NCI-H774 (cell line): ENCODE results near the gene TPST2.

Source experiments
- DNase-seq: peaks from one replicate; lab custom pipeline; 2025; lab: John Stamatoyannopoulos, UW

The TPST2 gene

DNA sequence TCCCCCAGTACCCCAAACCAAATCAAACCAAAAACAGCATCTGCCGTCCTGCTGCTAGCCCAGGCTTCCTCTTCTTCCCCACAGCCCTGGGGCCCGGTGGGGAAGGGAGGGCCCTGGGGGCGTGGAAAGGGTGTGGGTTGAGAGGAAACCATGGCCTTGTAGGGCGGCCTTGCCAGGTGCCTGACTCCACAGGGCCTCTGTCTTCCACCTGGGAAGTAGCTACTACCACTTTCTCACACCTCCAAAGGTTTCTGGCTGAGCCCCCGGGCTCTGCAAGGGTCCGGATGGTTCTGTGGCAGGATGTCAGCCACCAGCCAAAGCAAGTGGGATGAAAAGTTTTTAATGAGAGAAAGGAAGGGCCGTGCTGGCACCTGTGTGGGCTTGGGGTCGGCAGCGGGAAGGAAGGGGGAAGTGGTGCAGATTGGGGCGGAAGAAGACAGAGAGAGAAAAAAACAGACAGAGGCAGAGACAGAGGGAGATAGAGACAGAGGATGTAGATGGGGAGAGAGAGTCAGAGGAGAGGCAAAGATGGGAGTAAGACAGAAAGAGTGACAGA, 10.5 kb downstream of the TPST2 start:
- no peak for DNase-seq

DNA sequence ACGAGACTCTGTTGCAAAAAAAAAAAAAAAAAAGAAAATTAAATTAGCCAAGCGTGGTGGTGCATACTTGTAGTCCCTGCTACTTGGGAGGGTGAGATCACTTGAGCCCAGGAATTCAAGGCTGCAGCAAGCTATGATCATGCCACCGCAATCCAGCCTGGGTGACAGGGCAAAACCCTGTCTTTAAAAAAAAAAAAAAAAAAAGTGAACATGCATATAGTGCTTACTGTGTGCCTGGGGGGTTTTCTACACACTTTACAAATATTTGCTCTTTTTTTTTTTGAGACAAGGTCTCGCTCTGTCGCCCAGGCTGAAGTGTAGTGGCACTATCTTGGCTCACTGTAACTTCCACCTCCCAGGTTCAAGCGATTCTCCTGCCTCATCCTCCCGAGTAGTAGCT, 12.9 kb downstream of the TPST2 start:
- no peak for DNase-seq

DNA sequence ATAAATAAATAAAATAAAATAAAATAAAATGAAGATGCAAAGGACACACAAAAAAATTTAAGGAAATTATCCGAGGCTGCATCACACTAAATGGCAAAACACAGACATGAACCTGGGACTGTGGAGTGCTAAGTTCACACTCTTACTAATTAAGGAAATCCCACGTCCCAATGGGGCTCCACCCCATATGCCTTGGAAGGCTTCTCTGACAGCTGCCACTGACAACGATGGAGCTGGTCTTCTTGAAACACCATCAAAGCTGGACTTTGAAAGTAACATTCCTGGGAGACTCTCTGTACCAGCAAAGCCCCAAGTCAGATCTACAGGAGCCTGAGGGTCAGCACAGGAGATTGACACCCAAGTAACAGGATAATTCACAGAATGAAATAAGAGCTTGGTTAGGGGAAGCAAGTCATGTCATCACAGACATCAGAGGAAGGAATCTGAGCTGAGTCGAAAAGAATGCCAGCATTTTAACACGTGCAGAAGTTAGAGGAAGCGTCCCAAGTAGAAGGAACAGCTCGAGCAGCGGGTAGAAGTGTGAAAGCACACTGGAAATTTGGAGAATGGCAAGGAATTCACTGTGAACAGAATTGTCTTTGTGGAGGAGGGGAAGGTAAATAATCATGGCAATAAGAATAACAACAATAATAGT, 13.8 kb downstream of the TPST2 start:
- no peak for DNase-seq

DNA sequence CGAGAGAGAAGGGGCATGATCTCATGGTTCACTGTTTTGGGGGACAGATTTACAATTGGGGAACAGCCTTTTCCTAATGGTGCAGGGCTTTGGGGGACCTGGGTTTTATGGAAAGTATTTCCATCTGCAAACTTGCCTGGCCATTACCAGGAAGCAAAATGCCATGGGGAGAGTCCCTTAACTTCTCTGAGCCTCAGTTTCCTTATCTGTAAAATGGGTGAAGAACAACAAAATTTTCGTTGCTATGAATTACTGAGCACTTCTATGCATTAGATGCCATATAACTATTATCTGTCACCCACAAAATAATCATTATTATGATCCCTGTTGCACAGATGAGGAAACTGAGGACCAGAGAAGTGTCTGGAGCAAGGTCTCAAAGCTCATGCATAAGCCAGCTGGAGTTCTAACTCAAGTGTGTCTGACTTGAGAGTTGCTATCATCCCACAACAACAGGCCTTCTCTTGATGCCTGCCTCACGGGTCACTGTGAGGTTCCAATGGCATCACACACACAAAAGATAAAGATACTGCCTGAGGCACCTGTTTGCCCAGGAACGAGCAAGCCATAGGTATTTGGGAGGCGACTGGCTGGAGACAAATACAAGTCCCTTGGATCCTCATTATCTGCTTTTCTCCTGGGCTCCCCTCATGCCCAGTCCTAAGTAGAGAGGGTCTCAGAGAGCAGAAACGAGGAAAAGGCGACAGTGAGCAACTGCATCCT, 15.8 kb downstream of the TPST2 start:
- DNase-seq, result no peak

- no peak for DNase-seq
These were observed 16.8 kb downstream of the TPST2 start for GRCh38 chr22:26573026-26573662.

DNA sequence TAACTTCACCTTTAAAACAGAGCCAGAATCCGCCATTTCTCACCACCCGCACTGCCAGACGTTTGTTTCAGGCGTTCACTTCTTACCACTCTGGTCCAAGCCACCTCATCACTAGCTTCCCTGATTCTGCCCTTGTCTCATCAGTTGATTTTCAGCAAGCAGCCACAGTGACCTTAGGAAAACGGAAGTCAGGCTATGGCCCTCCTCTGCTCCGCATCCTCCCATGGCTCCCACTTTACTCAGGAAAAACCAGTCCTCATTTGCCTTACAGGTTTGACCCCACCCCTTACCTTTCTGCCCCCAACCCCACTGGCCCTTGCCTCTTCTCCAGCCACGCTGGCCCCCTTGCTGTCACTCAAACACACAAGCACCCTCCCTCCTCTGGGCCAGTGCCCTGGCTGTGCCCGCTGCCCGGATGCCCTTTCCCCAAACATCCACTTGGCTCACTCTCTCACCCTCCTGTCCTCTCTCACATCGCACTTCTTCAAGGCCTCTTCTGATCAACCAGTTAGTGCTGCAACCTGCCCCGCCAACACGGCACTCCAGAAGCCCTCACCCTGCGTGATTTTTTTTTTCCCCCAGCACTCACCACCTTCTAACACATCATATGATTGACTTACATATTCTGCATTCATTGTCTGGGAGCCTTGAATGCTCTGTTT, 18.9 kb downstream of the TPST2 start:
- no peak for DNase-seq

GRCh38 chr22:26570115-26570514, 19.8 kb downstream of the TPST2 start:
- no peak for DNase-seq

GRCh38 chr22:26568207-26568706, 21.7 kb downstream of the TPST2 start:
- DNase-seq, result no peak

- no peak for DNase-seq
These were observed 22.3 kb downstream of the TPST2 start for GRCh38 chr22:26567610-26568009.

DNA sequence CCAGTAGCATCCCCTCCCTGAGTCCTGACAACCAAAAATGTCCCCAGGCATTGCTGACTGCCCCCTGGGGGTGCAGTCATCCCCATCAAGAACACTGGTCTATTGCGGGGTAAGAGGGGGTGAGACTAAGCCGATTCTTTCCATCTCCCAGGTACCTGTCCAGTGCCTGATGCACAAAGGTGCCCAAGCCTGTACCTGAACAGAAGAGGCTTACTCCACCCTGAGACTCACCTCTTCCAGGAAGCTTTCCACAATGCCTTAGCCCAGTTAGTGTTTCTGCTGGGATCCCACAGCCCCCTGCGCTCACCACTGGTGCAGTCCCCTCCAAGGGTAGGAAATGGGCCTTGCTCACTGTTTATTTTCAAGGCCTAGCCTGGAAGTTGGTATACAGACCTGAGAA, 22.9 kb downstream of the TPST2 start:
- no peak for DNase-seq

GRCh38 chr22:26565889-26566288, 24.0 kb downstream of the TPST2 start:
- DNase-seq, result no peak

GRCh38 chr22:26565181-26565580, 24.8 kb downstream of the TPST2 start:
- no peak for DNase-seq

DNA sequence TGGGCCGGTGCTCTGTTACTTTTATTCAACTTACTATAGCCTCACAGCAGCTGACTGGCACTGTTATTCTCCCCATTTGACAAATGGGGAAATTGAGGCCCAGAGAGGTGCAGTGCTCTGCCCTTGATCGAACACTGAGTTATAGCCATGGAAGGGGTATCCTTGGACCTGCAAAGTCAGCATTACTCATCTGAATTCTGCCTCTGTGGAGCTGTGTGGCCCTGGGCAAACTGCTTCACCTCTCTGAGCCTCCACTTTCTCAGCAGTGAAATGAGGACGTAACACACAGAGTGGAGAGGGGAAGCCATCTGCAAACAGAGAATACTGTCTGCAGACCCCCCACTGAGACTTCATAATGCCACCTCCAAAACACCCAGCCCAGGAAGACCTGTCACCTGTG, 25.3 kb downstream of the TPST2 start:
- DNase-seq, result no peak

DNA sequence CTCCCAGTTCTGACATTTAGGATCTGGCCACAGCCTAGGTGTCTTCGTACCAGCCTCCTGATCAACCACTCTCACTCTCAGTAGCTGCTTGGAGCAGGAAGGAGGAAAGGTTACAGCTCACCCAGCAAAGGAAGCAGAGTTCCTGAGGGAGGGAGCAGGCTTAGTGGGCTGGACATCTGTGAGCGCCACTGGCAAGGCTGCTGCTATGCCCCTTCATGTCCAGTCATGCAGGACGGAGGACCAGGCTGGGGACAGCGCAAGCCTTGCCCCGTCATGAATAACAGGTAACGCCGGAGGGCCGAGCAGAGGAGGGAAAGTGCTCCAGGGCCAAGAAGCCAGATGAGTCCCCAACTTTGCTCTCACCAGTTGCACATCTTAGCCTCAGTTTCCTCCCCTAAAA, 25.8 kb downstream of the TPST2 start:
- DNase-seq, result no peak

DNA sequence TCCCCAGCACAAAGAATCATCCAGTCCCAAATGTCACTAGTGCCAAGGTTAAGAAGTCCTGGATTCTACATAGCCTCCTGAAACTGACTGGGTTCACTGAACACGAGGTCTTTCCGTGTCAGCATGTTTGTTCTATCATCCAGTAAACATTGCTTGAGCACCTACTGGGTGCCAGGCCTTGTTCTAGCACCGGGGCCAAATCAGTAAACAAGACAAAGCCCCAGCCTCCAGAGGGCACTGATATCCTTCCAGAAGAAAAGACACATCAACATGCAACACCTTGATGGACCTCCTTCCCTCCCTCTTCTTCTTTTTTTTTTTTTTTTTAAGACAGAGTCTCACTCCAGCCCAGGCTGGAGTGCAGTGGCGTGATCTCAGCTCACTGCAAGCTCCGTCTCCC, 26.9 kb downstream of the TPST2 start:
- DNase-seq, result no peak

DNA sequence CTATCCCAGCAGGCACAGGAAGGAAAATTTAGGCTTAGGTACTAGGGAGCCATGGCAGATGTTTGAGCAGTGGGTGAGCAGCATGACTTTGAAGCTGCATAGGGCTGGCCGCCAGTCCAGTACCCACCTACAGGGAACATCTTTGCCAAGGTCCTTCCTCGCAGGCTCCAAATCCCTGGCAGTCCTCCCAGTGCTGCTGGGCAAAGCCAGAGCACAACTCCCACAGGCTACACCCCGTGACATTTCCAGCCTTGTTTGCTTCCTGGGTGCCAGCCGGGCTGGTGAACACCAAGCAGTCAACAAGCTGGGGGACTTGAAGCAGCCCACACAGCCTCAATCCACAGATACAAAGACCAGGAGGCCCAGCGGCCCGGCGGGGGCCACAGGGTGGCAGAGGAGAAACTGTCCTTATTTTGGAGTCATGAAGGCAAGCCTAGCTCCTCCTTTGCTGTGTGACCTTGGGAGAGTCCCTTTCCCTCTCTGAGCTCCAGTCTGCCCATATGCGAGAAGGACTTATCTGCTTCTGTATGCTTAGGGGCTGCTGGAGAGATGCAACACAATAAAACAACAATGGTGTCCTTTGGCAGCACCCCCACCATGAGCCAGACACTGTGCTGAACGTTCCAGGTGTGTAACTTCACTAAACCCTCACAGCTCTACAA, 28.0 kb downstream of the TPST2 start:
- no peak for DNase-seq

DNA sequence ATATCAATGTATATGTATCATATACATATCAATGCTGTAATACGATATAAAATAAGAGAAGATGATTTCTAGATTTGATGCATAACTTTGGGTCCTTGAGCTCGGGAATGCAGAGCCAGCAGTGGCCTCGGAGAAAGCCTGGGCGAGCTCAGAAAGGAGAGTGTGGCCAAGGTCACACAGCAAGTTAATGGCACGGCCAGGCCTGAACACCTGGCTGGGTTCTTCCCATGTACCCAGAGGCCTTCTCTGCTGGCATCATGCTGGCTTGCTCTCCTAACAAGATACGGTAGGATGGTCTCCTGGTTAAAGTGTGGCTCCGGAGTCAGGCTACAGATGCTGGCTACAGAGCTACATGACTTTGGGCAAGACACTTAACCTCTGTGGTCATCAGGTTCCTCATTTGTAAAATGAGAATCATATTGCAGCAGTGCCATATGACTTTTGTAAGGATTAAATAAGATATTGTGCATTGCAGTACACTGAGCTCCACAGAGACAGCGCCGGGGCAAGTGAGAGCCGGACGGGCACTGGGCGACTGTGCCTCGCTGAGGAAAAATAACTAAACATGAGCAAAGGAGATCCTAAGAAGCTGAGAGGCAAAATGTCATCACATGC, 29.9 kb downstream of the TPST2 start:
- DNase-seq, result no peak

- DNase-seq, result no peak
These were observed 31.6 kb downstream of the TPST2 start for GRCh38 chr22:26558248-26558895.

DNA sequence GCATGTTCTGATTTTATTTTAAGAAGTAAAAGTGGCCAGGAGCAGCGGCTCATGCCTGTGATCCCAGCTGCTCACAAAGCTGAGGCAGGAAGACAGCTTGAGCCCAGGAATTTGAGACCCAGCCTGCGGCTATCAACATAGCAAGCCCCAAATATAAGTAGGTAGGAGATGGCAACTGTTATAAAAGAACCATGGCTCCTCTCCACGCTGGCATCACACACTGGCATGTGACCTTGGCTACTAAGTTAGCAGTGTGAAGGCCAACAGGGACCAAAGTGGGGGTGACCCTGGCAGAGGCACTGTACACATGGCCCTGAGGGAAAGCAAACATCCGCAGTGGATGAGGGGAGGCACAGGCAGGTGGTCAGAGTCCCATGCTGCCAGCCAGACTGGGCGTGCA, 33.0 kb downstream of the TPST2 start:
- DNase-seq, result no peak

GRCh38 chr22:26555478-26555877, 34.5 kb downstream of the TPST2 start:
- DNase-seq, result no peak

GRCh38 chr22:26554956-26555355, 35.0 kb downstream of the TPST2 start:
- no peak for DNase-seq
